B cell (primary cell): ENCODE data around the gene TCF15. TPM values are rescaled to one million over a fixed set of nuclear protein-coding genes. Genes with fewer than 3 reads are reported as not detected.

Source experiments
- ATAC-seq: fragments of 200-7000 bp; cut with Tn5 transposase; one replicate; pipeline ENCODE4 v1.10.0; 2021; ENCODE audit warnings: low read depth, mild to moderate bottlenecking, moderate number of reproducible peaks, moderate library complexity
- CTCF ChIA-PET: fragments of 350-600 bp; sonication (Branson Sonifier 250); formaldehyde crosslinking; loops from one replicate; lab custom pipeline; 2021; ENCODE audit warnings: antibody characterized with exemption, inconsistent platforms; lab: Charles Lee
- POLR2A ChIA-PET: fragments of 350-600 bp; sonication (Branson Sonifier 250); formaldehyde crosslinking; loops from one replicate; lab custom pipeline; 2021; ENCODE audit warnings: antibody characterized with exemption; lab: Charles Lee
- DNase-seq: peaks from one replicate; pipeline ENCODE4 v3.0.0; 2013
- H2AFZ ChIP-seq: 2 replicates; pipeline ENCODE4 v1.6.1; 2012; ENCODE audit warnings: mild to moderate bottlenecking, low read depth, low read length; ENCODE audit not compliant: insufficient read depth, poor library complexity, severe bottlenecking
- H3K27ac ChIP-seq, 2 donors: 1 replicate in 1 of 2; 2 replicates in 1 of 2; pipeline ENCODE4 v1.5.1; 2012 to 2013; ENCODE audit warnings: low read length in 2 of 2, mild to moderate bottlenecking in 2 of 2, moderate library complexity in 1 of 2
- H3K27me3 ChIP-seq, 4 experiments: fragments of 200-600 bp in 1 of 4; sonication (generic) in 1 of 4; replicated peaks in 1 of 4; 1 replicate in 2 of 4; 2 replicates in 2 of 4; pipeline versions ENCODE4 v1.6.1 to v1.7.0; 2013 to 2016; ENCODE audit warnings: low read length in 3 of 4, mild to moderate bottlenecking in 2 of 4, mixed read lengths in 1 of 4, moderate library complexity in 1 of 4; ENCODE audit not compliant: insufficient read depth in 4 of 4, control insufficient read depth in 3 of 4; ENCODE audit errors: control extremely low read depth in 1 of 4
- H3K36me3 ChIP-seq, 2 experiments: replicated peaks in 1 of 2; 1 replicate in 1 of 2; 2 replicates in 1 of 2; pipeline versions ENCODE4 v1.6.1 to v1.7.1; 2013; ENCODE audit warnings: low read length in 1 of 2; ENCODE audit not compliant: insufficient read depth in 2 of 2, control insufficient read depth in 1 of 2; ENCODE audit errors: control extremely low read depth in 1 of 2, extremely low read depth in 1 of 2
- H3K4me1 ChIP-seq, 2 donors: fragments of 200-600 bp in 1 of 2; sonication (generic) in 1 of 2; 1 replicate in 1 of 2; 2 replicates in 1 of 2; pipeline versions ENCODE4 v1.5.1 to v1.6.1; 2013 to 2017; ENCODE audit warnings: low read length in 2 of 2; ENCODE audit not compliant: control insufficient read depth in 2 of 2, insufficient read depth in 2 of 2
- H3K4me2 ChIP-seq: replicated peaks from 2 replicates; pipeline ENCODE3; 2012; ENCODE audit warnings: mild to moderate bottlenecking, low read depth, low read length; ENCODE audit not compliant: poor library complexity, severe bottlenecking
- H3K4me3 ChIP-seq, 5 experiments: fragments of 200-600 bp in 1 of 5; sonication (generic) in 1 of 5; 1 replicate in 3 of 5; 2 replicates in 2 of 5; pipeline versions ENCODE4 v1.5.1 to v1.7.0; 2011 to 2016; ENCODE audit warnings: low read length in 4 of 5, mild to moderate bottlenecking in 4 of 5, low read depth in 2 of 5, control low read depth in 1 of 5, moderate library complexity in 1 of 5; ENCODE audit not compliant: insufficient read depth in 1 of 5; ENCODE audit errors: control extremely low read depth in 1 of 5, extremely low read depth in 1 of 5
- H3K79me2 ChIP-seq: fragments of 200-600 bp; sonication (generic); one replicate; pipeline ENCODE4 v1.6.0; 2016; ENCODE audit warnings: low read length; ENCODE audit not compliant: control insufficient read depth, insufficient read depth
- H3K9ac ChIP-seq: fragments of 200-600 bp; sonication (generic); 2 replicates; pipeline ENCODE4 v1.6.1; 2017; ENCODE audit warnings: mild to moderate bottlenecking, low read length, moderate library complexity
- H3K9me3 ChIP-seq, 3 donors: one replicate each; pipeline versions ENCODE4 v1.6.1 to v1.7.1; 2013; ENCODE audit warnings: low read length in 2 of 3; ENCODE audit not compliant: control insufficient read depth in 2 of 3, insufficient read depth in 1 of 3; ENCODE audit errors: control extremely low read depth in 1 of 3
- H4K20me1 ChIP-seq: 2 replicates; pipeline ENCODE4 v1.6.0; 2012; ENCODE audit warnings: mild to moderate bottlenecking, low read length; ENCODE audit not compliant: insufficient read depth, control insufficient read depth, poor library complexity, severe bottlenecking
- H3K27ac Mint-ChIP-seq: one replicate; pipeline ENCODE4 v1.8.0; 2021; ENCODE audit warnings: mixed read lengths
- H3K27me3 Mint-ChIP-seq: one replicate; pipeline ENCODE4 v1.8.0; 2021; ENCODE audit warnings: mixed read lengths
- H3K4me1 Mint-ChIP-seq: one replicate; pipeline ENCODE4 v1.8.0; 2021; ENCODE audit warnings: mixed read lengths
- H3K4me3 Mint-ChIP-seq: one replicate; pipeline ENCODE4 v1.8.0; 2021; ENCODE audit warnings: mixed read lengths
- H3K9me3 Mint-ChIP-seq: one replicate; pipeline ENCODE4 v1.8.0; 2022; ENCODE audit warnings: mixed read lengths; ENCODE audit not compliant: insufficient read depth
- EZH2 ChIP-seq: IDR thresholded peaks from 2 replicates; pipeline ENCODE4 v1.6.1; 2012; ENCODE audit warnings: borderline replicate concordance, low read depth, mild to moderate bottlenecking, moderate library complexity, low read length; ENCODE audit not compliant: insufficient read depth, poor library complexity, severe bottlenecking
- WGBS: methylation state at CpG from one replicate; pipeline ENCODE4 v1.1.5; 2013; ENCODE audit warnings: missing lambda C conversion rate; ENCODE audit not compliant: insufficient coverage; 5-methylcytosine and 5-hydroxymethylcytosine counted together
- intact Hi-C: fragments of 100-400 bp; cut with micrococcal nuclease; formaldehyde crosslinking; loops from one replicate; pipeline ENCODE4 v1.10.0; 2022
- polyA plus RNA-seq: library from polyadenylated mRNA; depleted of rRNA; stranded (reverse); fragments of >200 nt; gene quantifications from 2 replicates; pipeline ENCODE4 v1.2.3, GENCODE V29; 2012
- total RNA-seq, 2 donors: library from RNA; stranded (reverse); fragments of 120-200 nt in 1 of 2; gene quantifications; 1 replicate in 1 of 2; 2 replicates in 1 of 2; pipeline versions ENCODE4 v1.2.3 to v1.2.4, GENCODE V29; 2013 to 2022
- TF ChIP-seq, protein P1 (sequence below): fragments of 200-600 bp; IDR thresholded peaks from one replicate; pipeline ENCODE4 v1.8.0; 2022; ENCODE audit warnings: antibody characterized with exemption, mild to moderate bottlenecking

TCF15 gene
- total and polyA plus RNA-seq, 2 donors (not counting 1 experiment from before 2014, with no cell fraction given) = not detected

DNA sequence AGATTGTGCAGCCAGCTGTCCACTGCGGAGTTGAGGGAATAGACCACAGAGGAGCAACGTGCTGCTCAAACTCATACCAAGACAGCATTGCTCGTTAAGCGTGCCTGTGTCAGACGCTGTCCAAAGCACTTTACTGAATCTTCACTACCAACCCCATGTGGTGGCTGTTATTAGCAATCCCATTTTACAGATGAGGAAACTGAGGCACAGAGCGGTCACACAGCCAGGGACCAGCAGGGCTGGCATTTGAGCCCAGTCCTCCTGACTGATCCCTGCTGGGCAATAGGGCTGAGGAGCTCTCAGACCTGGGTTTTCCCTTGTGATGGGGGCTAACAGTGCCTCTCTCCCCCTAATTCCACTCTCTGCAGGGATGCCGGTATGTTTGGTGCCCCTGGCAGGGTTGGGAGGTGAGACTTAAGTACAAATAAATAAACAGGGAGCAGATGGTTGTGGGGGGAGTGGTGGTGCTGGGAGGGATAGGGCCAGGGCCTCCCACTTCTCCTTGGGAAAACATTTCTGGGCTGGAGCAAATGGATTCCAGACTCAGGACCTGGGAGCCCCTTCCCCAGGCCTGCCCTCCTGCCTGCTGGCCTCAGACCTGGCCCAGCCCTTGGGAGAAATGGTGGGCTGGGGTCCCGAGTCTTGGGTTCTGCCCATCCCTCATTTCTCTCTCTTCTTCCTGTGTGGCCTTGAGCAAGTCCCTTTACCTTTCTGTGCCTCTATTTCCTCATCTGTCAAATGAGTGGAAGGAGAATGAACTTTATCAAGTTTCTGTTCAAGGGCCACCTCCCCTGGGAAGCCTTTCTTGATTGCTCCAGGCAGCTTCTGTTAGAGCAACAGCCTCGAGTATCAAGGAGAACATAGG, 25.2 kb upstream of the TCF15 start:
- no peaks in the 10 kb centered on the region for H3K36me3 ChIP-seq
- Mint-ChIP-seq H3K27ac (no peak overlapping the region), H3K9me3 (no peaks in the 10 kb centered on the region), H3K27me3 (peaks cover 20% of the 10 kb centered on the region), H3K4me1 (no peaks in the 10 kb centered on the region), H3K4me3 (no peak overlapping the region)
- no peak for TF ChIP-seq EZH2
- TF ChIP-seq, protein P1, sequence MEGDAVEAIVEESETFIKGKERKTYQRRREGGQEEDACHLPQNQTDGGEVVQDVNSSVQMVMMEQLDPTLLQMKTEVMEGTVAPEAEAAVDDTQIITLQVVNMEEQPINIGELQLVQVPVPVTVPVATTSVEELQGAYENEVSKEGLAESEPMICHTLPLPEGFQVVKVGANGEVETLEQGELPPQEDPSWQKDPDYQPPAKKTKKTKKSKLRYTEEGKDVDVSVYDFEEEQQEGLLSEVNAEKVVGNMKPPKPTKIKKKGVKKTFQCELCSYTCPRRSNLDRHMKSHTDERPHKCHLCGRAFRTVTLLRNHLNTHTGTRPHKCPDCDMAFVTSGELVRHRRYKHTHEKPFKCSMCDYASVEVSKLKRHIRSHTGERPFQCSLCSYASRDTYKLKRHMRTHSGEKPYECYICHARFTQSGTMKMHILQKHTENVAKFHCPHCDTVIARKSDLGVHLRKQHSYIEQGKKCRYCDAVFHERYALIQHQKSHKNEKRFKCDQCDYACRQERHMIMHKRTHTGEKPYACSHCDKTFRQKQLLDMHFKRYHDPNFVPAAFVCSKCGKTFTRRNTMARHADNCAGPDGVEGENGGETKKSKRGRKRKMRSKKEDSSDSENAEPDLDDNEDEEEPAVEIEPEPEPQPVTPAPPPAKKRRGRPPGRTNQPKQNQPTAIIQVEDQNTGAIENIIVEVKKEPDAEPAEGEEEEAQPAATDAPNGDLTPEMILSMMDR = no peak
- ChIA-PET POLR2A (no interaction called here), CTCF (no interaction called here)
- H3K4me1 ChIP-seq = no peaks in the 10 kb centered on the region
- H2AFZ ChIP-seq = no peak overlapping the region
- H3K4me2 ChIP-seq = no peak overlapping the region
- no peaks in the 10 kb centered on the region for H3K79me2 ChIP-seq
- DNase-seq (no peak), ATAC-seq (no peak)
- no peak overlapping the region for H3K4me3 ChIP-seq
- no peaks in the 10 kb centered on the region for H3K9me3 ChIP-seq
- no peaks in the 10 kb centered on the region for H4K20me1 ChIP-seq
- intact Hi-C loops = no loop called here
- no peak overlapping the region for H3K9ac ChIP-seq
- no peaks in the 10 kb centered on the region for H3K27me3 ChIP-seq
- no peak overlapping the region for H3K27ac ChIP-seq
- WGBS = 93% methylated on average over 3 of the region's 9 CpGs

DNA sequence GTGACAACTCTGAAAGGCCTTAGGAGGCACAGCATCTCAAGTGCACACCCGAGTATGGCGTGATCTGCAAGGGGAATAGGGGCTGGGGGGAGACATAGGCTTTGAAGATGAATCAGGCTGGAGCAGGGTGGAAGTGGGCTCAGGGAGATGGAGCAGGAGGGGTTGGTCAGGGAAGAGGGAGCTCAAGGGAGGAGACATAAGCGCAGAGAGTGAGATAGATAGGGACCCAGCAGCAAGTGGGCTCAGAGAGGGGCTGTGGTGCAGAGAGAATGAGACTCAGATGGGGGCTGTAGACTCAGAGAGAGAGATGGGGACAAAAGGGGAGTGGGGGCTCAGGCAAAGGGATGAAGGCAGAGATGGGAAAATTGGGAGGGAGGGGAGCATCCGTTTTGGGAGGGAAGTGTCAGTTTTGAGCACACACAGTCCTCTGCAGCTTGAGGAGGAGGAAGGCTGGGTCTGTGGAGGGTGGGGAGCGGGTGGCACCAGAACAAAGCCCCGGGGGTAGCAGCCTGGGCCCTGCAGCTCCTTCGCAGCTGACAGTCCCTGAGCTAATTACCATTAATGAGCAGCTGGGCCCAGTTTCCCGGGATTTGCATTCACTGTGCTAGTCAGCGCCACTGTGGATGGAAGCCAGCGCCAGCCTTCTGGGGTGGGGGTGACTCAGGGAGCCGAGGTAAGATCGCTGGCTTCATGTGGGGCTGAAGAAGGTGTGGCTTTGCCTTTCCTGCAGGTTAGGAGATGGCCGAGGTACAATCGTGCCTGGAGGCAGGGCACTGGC, 24.2 kb upstream of the TCF15 start:
- no peak overlapping the region for H2AFZ ChIP-seq
- no peaks in the 10 kb centered on the region for H4K20me1 ChIP-seq
- Mint-ChIP-seq H3K4me3 (no peak overlapping the region), H3K9me3 (no peaks in the 10 kb centered on the region), H3K27ac (no peak overlapping the region), H3K4me1 (no peaks in the 10 kb centered on the region), H3K27me3 (peaks cover 17% of the 10 kb centered on the region)
- H3K9ac ChIP-seq = no peak overlapping the region
- ChIA-PET CTCF (no interaction called here), POLR2A (no interaction called here)
- 85% methylated on average over 14 of the region's 14 CpGs for WGBS
- intact Hi-C loops = no loop called here
- no peaks in the 10 kb centered on the region for H3K79me2 ChIP-seq
- H3K4me3 ChIP-seq = no peak overlapping the region
- no peaks in the 10 kb centered on the region for H3K4me1 ChIP-seq
- H3K27me3 ChIP-seq = no peaks in the 10 kb centered on the region
- no peaks in the 10 kb centered on the region for H3K36me3 ChIP-seq
- ATAC-seq (no peak), DNase-seq (no peak)
- no peaks in the 10 kb centered on the region for H3K9me3 ChIP-seq
- H3K4me2 ChIP-seq = no peak overlapping the region
- TF ChIP-seq, protein P1 = no peak
- TF ChIP-seq EZH2 = no peak
- no peak overlapping the region for H3K27ac ChIP-seq
